HepG2 (cell line): ENCODE results near the gene HCRT. TPM values are rescaled to one million over a fixed set of nuclear protein-coding genes. Genes with fewer than 3 reads are reported as not detected.

Source experiments
- EED ChIP-seq: sonication (generic); formaldehyde crosslinking; IDR thresholded peaks from 2 replicates; pipeline ENCODE4 v1.5.0; 2020; ENCODE audit warnings: mild to moderate bottlenecking, missing genetic modification reagents
- ELF3 ChIP-seq: IDR thresholded peaks from 2 replicates; pipeline ENCODE4 v1.6.1; 2016; ENCODE audit warnings: missing genetic modification reagents, missing compliant biosample characterization
- ESRRA ChIP-seq: sonication (generic); formaldehyde crosslinking; IDR thresholded peaks from 2 replicates; pipeline ENCODE4 v1.5.1; 2020; ENCODE audit warnings: mild to moderate bottlenecking, low read depth, missing genetic modification reagents
- HHEX ChIP-seq: IDR thresholded peaks from 2 replicates; pipeline ENCODE4 v1.6.1; 2016; ENCODE audit warnings: control low read depth
- HMG20A ChIP-seq: IDR thresholded peaks from 2 replicates; pipeline ENCODE4 v1.6.1; 2016; ENCODE audit warnings: borderline replicate concordance
- KDM6A ChIP-seq: IDR thresholded peaks from 2 replicates; pipeline ENCODE4 v1.6.1; 2016; ENCODE audit warnings: low read depth
- KLF6 ChIP-seq: IDR thresholded peaks from 2 replicates; pipeline ENCODE4 v1.8.0; 2016; ENCODE audit warnings: missing biosample characterization, missing genetic modification reagents
- NAIF1 ChIP-seq: sonication (generic); formaldehyde crosslinking; IDR thresholded peaks from 2 replicates; pipeline ENCODE4 v1.5.0; 2020; ENCODE audit warnings: mild to moderate bottlenecking, missing genetic modification reagents, borderline replicate concordance
- NR2C2 ChIP-seq: sonication (generic); formaldehyde crosslinking; IDR thresholded peaks from 2 replicates; pipeline ENCODE4 v1.4.0; 2020; ENCODE audit warnings: missing genetic modification reagents, mild to moderate bottlenecking, moderate library complexity, borderline replicate concordance
- NR2F1 ChIP-seq, 2 experiments: fragments of 450-650 bp in 1 of 2; formaldehyde crosslinking in 1 of 2; IDR thresholded peaks; 2 replicates each; pipeline versions ENCODE4 v1.5.0 to v1.6.1; 2016 to 2020; ENCODE audit warnings: mild to moderate bottlenecking in 1 of 2, missing compliant biosample characterization in 1 of 2, missing genetic modification reagents in 1 of 2, moderate library complexity in 1 of 2
- PITX1 ChIP-seq: sonication (generic); formaldehyde crosslinking; IDR thresholded peaks from 2 replicates; pipeline ENCODE4 v1.5.1; 2020; ENCODE audit warnings: mild to moderate bottlenecking, missing genetic modification reagents
- PLRG1 ChIP-seq: fragments of 450-650 bp; conservative IDR thresholded peaks from 2 replicates; pipeline ENCODE4 v1.6.1; 2016
- RELA ChIP-seq: sonication (generic); formaldehyde crosslinking; IDR thresholded peaks from 2 replicates; pipeline ENCODE4 v1.4.0; 2020; ENCODE audit warnings: missing genetic modification reagents
- RXRA ChIP-seq: sonication (generic); formaldehyde crosslinking; IDR thresholded peaks from 2 replicates; pipeline ENCODE4 v1.5.1; 2020; ENCODE audit warnings: missing genetic modification reagents
- RXRB ChIP-seq: IDR thresholded peaks from 2 replicates; pipeline ENCODE4 v1.6.1; 2016; ENCODE audit warnings: borderline replicate concordance, missing genetic modification reagents, missing compliant biosample characterization
- SNAPC2 ChIP-seq: sonication (generic); formaldehyde crosslinking; IDR thresholded peaks from 2 replicates; pipeline ENCODE4 v1.8.1; 2022; ENCODE audit warnings: mild to moderate bottlenecking, missing genetic modification reagents
- YEATS2 ChIP-seq: sonication (generic); formaldehyde crosslinking; IDR thresholded peaks from 2 replicates; pipeline ENCODE4 v1.4.0; 2020; ENCODE audit warnings: missing genetic modification reagents, borderline replicate concordance
- ZNF205 ChIP-seq: IDR thresholded peaks from 2 replicates; pipeline ENCODE4 v1.6.1; 2018; ENCODE audit warnings: missing biosample characterization, missing genetic modification reagents
- ZNF329 ChIP-seq: sonication (generic); formaldehyde crosslinking; IDR thresholded peaks from 2 replicates; pipeline ENCODE4 v1.9.0; 2021; ENCODE audit warnings: low read depth, mild to moderate bottlenecking, missing genetic modification reagents
- ZNF335 ChIP-seq: sonication (generic); formaldehyde crosslinking; IDR thresholded peaks from 2 replicates; pipeline ENCODE4 v1.4.0; 2020; ENCODE audit warnings: missing genetic modification reagents
- ZNF546 ChIP-seq: sonication (generic); formaldehyde crosslinking; conservative IDR thresholded peaks from 2 replicates; pipeline ENCODE4 v1.8.1; 2023; ENCODE audit warnings: mild to moderate bottlenecking, missing genetic modification reagents
- ZNF550 ChIP-seq: sonication (generic); formaldehyde crosslinking; IDR thresholded peaks from 2 replicates; pipeline ENCODE4 v1.4.0; 2020; ENCODE audit warnings: mild to moderate bottlenecking, missing genetic modification reagents, borderline replicate concordance
- ZNF788 ChIP-seq: sonication (generic); formaldehyde crosslinking; IDR thresholded peaks from 2 replicates; pipeline ENCODE4 v1.5.0; 2020; ENCODE audit warnings: mild to moderate bottlenecking, missing genetic modification reagents, borderline replicate concordance
- polyA plus RNA-seq, 8 experiments: library from polyadenylated mRNA; depleted of rRNA in 3 of 8; stranded (reverse) in 7 of 8; unstranded in 1 of 8; fragments of >200 nt; fragmentation: Illumina TruSeq in 4 of 8; extraction: Trizol in 4 of 8; gene quantifications; 2 replicates each; pipeline versions ENCODE4 v1.2.1 to v1.2.3, GENCODE V29; 2011 to 2016; ENCODE audit warnings: low read depth in 4 of 8, missing spikeins in 1 of 8, mixed read lengths in 1 of 8; ENCODE audit not compliant: insufficient read depth in 1 of 8
- total RNA-seq, 5 experiments: library from RNA; depleted of rRNA; stranded (reverse); fragments of >200 nt; fragmentation: Illumina TruSeq; extraction: Trizol; gene quantifications; 2 replicates each; pipeline ENCODE4 v1.2.3, GENCODE V29; 2016; ENCODE audit warnings: low read depth in 1 of 5
- TF ChIP-seq, protein P1 (sequence below): sonication (generic); formaldehyde crosslinking; IDR thresholded peaks from 2 replicates; pipeline ENCODE4 v1.8.0; 2022; ENCODE audit warnings: missing genetic modification reagents, mild to moderate bottlenecking, moderate library complexity, borderline replicate concordance
- TF ChIP-seq, protein P2 (sequence below): sonication (generic); formaldehyde crosslinking; IDR thresholded peaks from 2 replicates; pipeline ENCODE4 v1.5.0; 2020; ENCODE audit warnings: mild to moderate bottlenecking, missing genetic modification reagents, borderline replicate concordance
- TF ChIP-seq, protein P3 (sequence below): sonication (generic); formaldehyde crosslinking; IDR thresholded peaks from 2 replicates; pipeline ENCODE4 v1.8.0; 2022; ENCODE audit warnings: mild to moderate bottlenecking, missing genetic modification reagents

Gene HCRT
- total and polyA plus RNA-seq, 2 of the 13 experiments (the other 11 are each of a cell fraction or from before 2014, with no cell fraction given) = not detected

GRCh38 chr17:42178817-42179216 lies 6.4 kb downstream of the HCRT start (continued):
- TF ChIP-seq NR2C2 (CRISPR knock-in tag) (peak; percentile 87), ZNF546 (CRISPR knock-in tag) (no peak), PLRG1 (no peak), ELF3 (CRISPR knock-in tag) (peak; percentile 56), ZNF205 (CRISPR knock-in tag) (no peak), KDM6A (CRISPR knock-in tag) (no peak), ZNF335 (CRISPR knock-in tag) (no peak), NR2F1 (CRISPR knock-in tag; IDR thresholded peaks at IDR 0.05) (peak; percentile 47 to 68; a peak in 2 of 4 replicates), HMG20A (CRISPR knock-in tag) (no peak), RXRA (peak; percentile 92), ZNF788 (CRISPR knock-in tag) (peak; percentile 46; the same call in 1 of the 2 replicates), ESRRA (CRISPR knock-in tag) (peak; percentile 73; the same call in 1 of the 2 replicates), ZNF550 (CRISPR knock-in tag) (no peak), EED (CRISPR knock-in tag) (no peak), RELA (CRISPR knock-in tag) (peak; percentile 95; the same call in 1 of the 2 replicates), ZNF329 (CRISPR knock-in tag) (no peak), HHEX (CRISPR knock-in tag) (no peak), SNAPC2 (CRISPR knock-in tag) (no peak), RXRB (CRISPR knock-in tag) (peak; percentile 64), KLF6 (CRISPR knock-in tag) (no peak), YEATS2 (CRISPR knock-in tag) (no peak), PITX1 (no peak), NAIF1 (no peak)
- TF ChIP-seq, protein P1, sequence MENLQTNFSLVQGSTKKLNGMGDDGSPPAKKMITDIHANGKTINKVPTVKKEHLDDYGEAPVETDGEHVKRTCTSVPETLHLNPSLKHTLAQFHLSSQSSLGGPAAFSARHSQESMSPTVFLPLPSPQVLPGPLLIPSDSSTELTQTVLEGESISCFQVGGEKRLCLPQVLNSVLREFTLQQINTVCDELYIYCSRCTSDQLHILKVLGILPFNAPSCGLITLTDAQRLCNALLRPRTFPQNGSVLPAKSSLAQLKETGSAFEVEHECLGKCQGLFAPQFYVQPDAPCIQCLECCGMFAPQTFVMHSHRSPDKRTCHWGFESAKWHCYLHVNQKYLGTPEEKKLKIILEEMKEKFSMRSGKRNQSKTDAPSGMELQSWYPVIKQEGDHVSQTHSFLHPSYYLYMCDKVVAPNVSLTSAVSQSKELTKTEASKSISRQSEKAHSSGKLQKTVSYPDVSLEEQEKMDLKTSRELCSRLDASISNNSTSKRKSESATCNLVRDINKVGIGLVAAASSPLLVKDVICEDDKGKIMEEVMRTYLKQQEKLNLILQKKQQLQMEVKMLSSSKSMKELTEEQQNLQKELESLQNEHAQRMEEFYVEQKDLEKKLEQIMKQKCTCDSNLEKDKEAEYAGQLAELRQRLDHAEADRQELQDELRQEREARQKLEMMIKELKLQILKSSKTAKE (CRISPR knock-in tag) = peak; percentile 78
- TF ChIP-seq, protein P2, sequence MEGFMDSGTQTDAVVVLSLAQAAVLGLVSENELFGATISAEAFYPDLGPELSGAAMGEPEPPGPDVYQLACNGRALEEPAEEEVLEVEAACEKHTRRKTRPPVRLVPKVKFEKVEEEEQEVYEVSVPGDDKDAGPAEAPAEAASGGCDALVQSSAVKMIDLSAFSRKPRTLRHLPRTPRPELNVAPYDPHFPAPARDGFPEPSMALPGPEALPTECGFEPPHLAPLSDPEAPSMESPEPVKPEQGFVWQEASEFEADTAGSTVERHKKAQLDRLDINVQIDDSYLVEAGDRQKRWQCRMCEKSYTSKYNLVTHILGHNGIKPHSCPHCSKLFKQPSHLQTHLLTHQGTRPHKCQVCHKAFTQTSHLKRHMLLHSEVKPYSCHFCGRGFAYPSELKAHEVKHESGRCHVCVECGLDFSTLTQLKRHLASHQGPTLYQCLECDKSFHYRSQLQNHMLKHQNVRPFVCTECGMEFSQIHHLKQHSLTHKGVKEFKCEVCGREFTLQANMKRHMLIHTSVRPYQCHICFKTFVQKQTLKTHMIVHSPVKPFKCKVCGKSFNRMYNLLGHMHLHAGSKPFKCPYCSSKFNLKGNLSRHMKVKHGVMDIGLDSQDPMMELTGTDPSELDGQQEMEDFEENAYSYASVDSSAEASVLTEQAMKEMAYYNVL = no peak
- TF ChIP-seq, protein P3, sequence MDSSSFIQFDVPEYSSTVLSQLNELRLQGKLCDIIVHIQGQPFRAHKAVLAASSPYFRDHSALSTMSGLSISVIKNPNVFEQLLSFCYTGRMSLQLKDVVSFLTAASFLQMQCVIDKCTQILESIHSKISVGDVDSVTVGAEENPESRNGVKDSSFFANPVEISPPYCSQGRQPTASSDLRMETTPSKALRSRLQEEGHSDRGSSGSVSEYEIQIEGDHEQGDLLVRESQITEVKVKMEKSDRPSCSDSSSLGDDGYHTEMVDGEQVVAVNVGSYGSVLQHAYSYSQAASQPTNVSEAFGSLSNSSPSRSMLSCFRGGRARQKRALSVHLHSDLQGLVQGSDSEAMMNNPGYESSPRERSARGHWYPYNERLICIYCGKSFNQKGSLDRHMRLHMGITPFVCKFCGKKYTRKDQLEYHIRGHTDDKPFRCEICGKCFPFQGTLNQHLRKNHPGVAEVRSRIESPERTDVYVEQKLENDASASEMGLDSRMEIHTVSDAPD (CRISPR knock-in tag) = no peak
